ENCODE data around the gene CEP19. TPM values are rescaled to one million over a fixed set of nuclear protein-coding genes. Genes with fewer than 3 reads are reported as not detected.
A peak's percentile ranks its signal among the peaks of the same experiment; 100 is the strongest.
"Not testable (repeated sequence)": the region's sequence is repeated elsewhere in the genome, so short reads cannot be mapped to it uniquely, and the experiment has no call there.

CEP19 gene
- polyA plus RNA-seq, 1 donor, result 2.7 TPM

GRCh38 chr3:196740481-196741248, 28.6 kb upstream of the CEP19 start:
- peak overlapping the region; percentile 51 for H3K4me3 ChIP-seq (ENCODE audit: low read length)
- peak overlapping the region; percentile 76 for H3K27ac ChIP-seq (ENCODE audit: low read length)
- DNase-seq, result peak in 1 of 2 donors; percentile 20
- no peaks in the 10 kb centered on the region for H3K36me3 ChIP-seq (ENCODE audit: control insufficient read depth, insufficient read depth, low read length)
- no peaks in the 10 kb centered on the region for H3K27me3 ChIP-seq (ENCODE audit: control insufficient read depth, insufficient read depth, low read length)
- WGBS (ENCODE audit: insufficient coverage, low lambda C conversion rate), result 0% methylated on average over 5 of the region's 30 CpGs
- peaks cover 5% of the 10 kb centered on the region for H3K9me3 ChIP-seq (ENCODE audit: control insufficient read depth, low read depth, low read length)
- peaks cover 7% of the 10 kb centered on the region for H3K4me1 ChIP-seq (ENCODE audit: control insufficient read depth, insufficient read depth, low read length)

- no CpG with 5 or more reads among the region's 86 CpGs for WGBS (ENCODE audit: insufficient coverage, low lambda C conversion rate)
- Histone ChIP-seq H3K27ac (ENCODE audit: low read length) (peak within 1 kb of the TSS; percentile 76), H3K4me1 (ENCODE audit: control insufficient read depth, insufficient read depth, low read length) (peaks cover 7% of the 10 kb centered on the region), H3K27me3 (ENCODE audit: control insufficient read depth, insufficient read depth, low read length) (no peaks in the 10 kb centered on the region), H3K9me3 (ENCODE audit: control insufficient read depth, low read depth, low read length) (peaks cover 5% of the 10 kb centered on the region), H3K36me3 (ENCODE audit: control insufficient read depth, insufficient read depth, low read length) (no peaks in the 10 kb centered on the region), H3K4me3 (ENCODE audit: low read length) (peak within 1 kb of the TSS; percentile 51)
- peak; percentile 85 to 93 for DNase-seq
Observed at GRCh38 chr3:196739671-196740480, 27.8 kb upstream of the CEP19 start, which contains the start of gene PAK2. PAK2 (plus strand) TSS chr3:196739857; CDS start chr3:196782647, 42,790 bp downstream.

GRCh38 chr3:196737655-196738054, 25.6 kb upstream of the CEP19 start:
- no peak for DNase-seq
- no peak overlapping the region for H3K4me3 ChIP-seq (ENCODE audit: low read length)
- H3K4me1 ChIP-seq (ENCODE audit: control insufficient read depth, insufficient read depth, low read length), result peaks cover 7% of the 10 kb centered on the region
- H3K9me3 ChIP-seq (ENCODE audit: control insufficient read depth, low read depth, low read length), result peaks cover 4% of the 10 kb centered on the region
- no peak overlapping the region for H3K27ac ChIP-seq (ENCODE audit: low read length)
- no peaks in the 10 kb centered on the region for H3K27me3 ChIP-seq (ENCODE audit: control insufficient read depth, insufficient read depth, low read length)
- WGBS (ENCODE audit: insufficient coverage, low lambda C conversion rate), result 100% methylated on average over 3 of the region's 6 CpGs
- no peaks in the 10 kb centered on the region for H3K36me3 ChIP-seq (ENCODE audit: control insufficient read depth, insufficient read depth, low read length)

GRCh38 chr3:196736670-196737374, 24.8 kb upstream of the CEP19 start:
- Histone ChIP-seq H3K9me3 (ENCODE audit: control insufficient read depth, low read depth, low read length) (no peaks in the 10 kb centered on the region), H3K4me1 (ENCODE audit: control insufficient read depth, insufficient read depth, low read length) (peaks cover 1% of the 10 kb centered on the region), H3K27ac (ENCODE audit: low read length) (no peak overlapping the region), H3K4me3 (ENCODE audit: low read length) (no peak overlapping the region), H3K27me3 (ENCODE audit: control insufficient read depth, insufficient read depth, low read length) (no peaks in the 10 kb centered on the region), H3K36me3 (ENCODE audit: control insufficient read depth, insufficient read depth, low read length) (no peaks in the 10 kb centered on the region)
- DNase-seq, result no peak
- 100% methylated on average over 1 of the region's 4 CpGs for WGBS (ENCODE audit: insufficient coverage, low lambda C conversion rate)

- no peaks in the 10 kb centered on the region for H3K4me1 ChIP-seq (ENCODE audit: control insufficient read depth, insufficient read depth, low read length)
- H3K4me3 ChIP-seq (ENCODE audit: low read length), result no peak overlapping the region
- H3K27ac ChIP-seq (ENCODE audit: low read length), result no peak overlapping the region
- WGBS (ENCODE audit: insufficient coverage, low lambda C conversion rate), result 100% methylated on average over 2 of the region's 3 CpGs
- H3K9me3 ChIP-seq (ENCODE audit: control insufficient read depth, low read depth, low read length), result no peaks in the 10 kb centered on the region
- H3K36me3 ChIP-seq (ENCODE audit: control insufficient read depth, insufficient read depth, low read length), result no peaks in the 10 kb centered on the region
- no peak for DNase-seq
- H3K27me3 ChIP-seq (ENCODE audit: control insufficient read depth, insufficient read depth, low read length), result no peaks in the 10 kb centered on the region
Observed at GRCh38 chr3:196735751-196736150, 23.7 kb upstream of the CEP19 start.

GRCh38 chr3:196726788-196727675, 15.0 kb upstream of the CEP19 start:
- no peak overlapping the region for H3K4me3 ChIP-seq (ENCODE audit: low read length)
- H3K27me3 ChIP-seq (ENCODE audit: control insufficient read depth, insufficient read depth, low read length), result no peaks in the 10 kb centered on the region
- peaks cover 2% of the 10 kb centered on the region for H3K36me3 ChIP-seq (ENCODE audit: control insufficient read depth, insufficient read depth, low read length)
- peak; percentile 27 to 76 for DNase-seq
- H3K4me1 ChIP-seq (ENCODE audit: control insufficient read depth, insufficient read depth, low read length), result no peaks in the 10 kb centered on the region
- no peaks in the 10 kb centered on the region for H3K9me3 ChIP-seq (ENCODE audit: control insufficient read depth, low read depth, low read length)
- WGBS (ENCODE audit: insufficient coverage, low lambda C conversion rate), result 63% methylated on average over 3 of the region's 7 CpGs
- peak overlapping the region; percentile 13 for H3K27ac ChIP-seq (ENCODE audit: low read length)

GRCh38 chr3:196721097-196721496, 9.0 kb upstream of the CEP19 start:
- 94% methylated on average over 2 of the region's 2 CpGs for WGBS (ENCODE audit: insufficient coverage, low lambda C conversion rate)
- DNase-seq, result no peak
- H3K4me3 ChIP-seq (ENCODE audit: low read length), result no peak overlapping the region
- no peaks in the 10 kb centered on the region for H3K27me3 ChIP-seq (ENCODE audit: control insufficient read depth, insufficient read depth, low read length)
- peaks cover 7% of the 10 kb centered on the region for H3K36me3 ChIP-seq (ENCODE audit: control insufficient read depth, insufficient read depth, low read length)
- H3K9me3 ChIP-seq (ENCODE audit: control insufficient read depth, low read depth, low read length), result peaks cover 6% of the 10 kb centered on the region
- H3K4me1 ChIP-seq (ENCODE audit: control insufficient read depth, insufficient read depth, low read length), result no peaks in the 10 kb centered on the region
- no peak overlapping the region for H3K27ac ChIP-seq (ENCODE audit: low read length)

GRCh38 chr3:196717162-196717561, 5.1 kb upstream of the CEP19 start:
- no CpG with 5 or more reads among the region's 3 CpGs for WGBS (ENCODE audit: insufficient coverage, low lambda C conversion rate)
- not testable (repeated sequence) for H3K27ac ChIP-seq (ENCODE audit: low read length); H3K4me3 ChIP-seq (ENCODE audit: low read length); H3K36me3 ChIP-seq (ENCODE audit: control insufficient read depth, insufficient read depth, low read length); H3K4me1 ChIP-seq (ENCODE audit: control insufficient read depth, insufficient read depth, low read length); H3K9me3 ChIP-seq (ENCODE audit: control insufficient read depth, low read depth, low read length); H3K27me3 ChIP-seq (ENCODE audit: control insufficient read depth, insufficient read depth, low read length); DNase-seq

- peak overlapping the region; percentile 89 for H3K27ac ChIP-seq (ENCODE audit: low read length)
- H3K4me1 ChIP-seq (ENCODE audit: control insufficient read depth, insufficient read depth, low read length), result peaks cover 5% of the 10 kb centered on the region
- H3K36me3 ChIP-seq (ENCODE audit: control insufficient read depth, insufficient read depth, low read length), result no peaks in the 10 kb centered on the region
- no peaks in the 10 kb centered on the region for H3K9me3 ChIP-seq (ENCODE audit: control insufficient read depth, low read depth, low read length)
- WGBS (ENCODE audit: insufficient coverage, low lambda C conversion rate), result 60% methylated on average over 1 of the region's 64 CpGs
- DNase-seq, result no peak
- no peaks in the 10 kb centered on the region for H3K27me3 ChIP-seq (ENCODE audit: control insufficient read depth, insufficient read depth, low read length)
- peak overlapping the region; percentile 98 for H3K4me3 ChIP-seq (ENCODE audit: low read length)
Observed at GRCh38 chr3:196712514-196713413, 714 bp upstream of the CEP19 start.

Data from large intestine (tissue), 3 donors.